H1 (cell line): ENCODE results near the gene RERE.

Source experiments
- POLR2A ChIP-seq, 2 experiments: IDR thresholded peaks; 1 replicate in 1 of 2; 2 replicates in 1 of 2; pipeline ENCODE4 v1.6.1; 2011; ENCODE audit warnings: low read depth in 2 of 2, low read length in 2 of 2, mild to moderate bottlenecking in 2 of 2; ENCODE audit errors: control extremely low read depth in 1 of 2
- POLR2AphosphoS5 ChIP-seq: IDR thresholded peaks from 2 replicates; pipeline ENCODE4 v1.6.1; 2011; ENCODE audit warnings: low read depth, low read length

DNA sequence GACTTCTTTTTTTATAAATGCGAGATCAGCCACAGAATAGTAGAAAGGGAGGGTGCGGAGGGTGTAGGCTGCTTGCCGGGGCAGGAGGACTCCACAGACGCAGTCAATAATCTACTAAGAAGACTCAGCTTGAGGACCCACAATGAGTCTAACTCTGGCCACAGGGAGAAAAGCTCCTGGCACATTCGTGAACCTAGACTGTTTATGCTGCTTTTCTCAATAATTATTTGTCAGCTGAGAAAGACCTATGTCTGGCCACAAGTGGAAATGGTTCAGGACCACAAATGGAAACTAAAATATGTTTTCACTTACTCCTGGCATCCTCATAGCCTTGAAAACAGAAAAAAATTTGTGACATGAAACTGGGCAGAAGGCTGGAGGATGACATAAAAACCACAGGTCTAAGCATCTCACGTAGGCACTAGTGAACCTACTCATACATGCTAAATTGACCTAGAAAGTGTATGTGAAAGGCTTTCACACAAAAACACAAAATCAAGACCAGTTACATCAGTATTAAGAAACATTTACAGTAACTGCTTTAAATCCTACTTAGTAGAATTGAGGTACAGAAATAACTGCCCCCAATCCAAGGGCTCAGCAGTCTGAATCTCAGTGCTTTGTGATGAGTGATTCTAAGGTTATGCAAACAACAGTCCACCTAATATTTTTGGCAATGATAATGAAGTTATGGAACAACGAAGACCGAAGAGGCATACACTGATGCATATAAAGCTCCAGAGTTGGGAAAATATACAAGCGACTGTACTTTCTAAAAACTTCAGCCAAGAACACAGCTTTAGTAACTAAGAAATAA is 340.1 kb downstream of the RERE start:
- TF ChIP-seq POLR2A (IDR thresholded peaks at IDR 0.05; ENCODE audit: control extremely low read depth in 1 of 2, low read depth in 2 of 2, low read length in 2 of 2) (no peak), POLR2AphosphoS5 (no peak)
